Occipital lobe (tissue), 2 donors: ENCODE measurements around the gene PNPLA7. TPM values are rescaled to one million over a fixed set of nuclear protein-coding genes. Genes with fewer than 3 reads are reported as not detected.

Experiments used
- DNase-seq: peaks from one replicate; lab custom pipeline; 2025; lab: John Stamatoyannopoulos, UW
- total RNA-seq: library from RNA; depleted of rRNA; stranded (reverse); fragments of >200 nt; gene quantifications from one replicate; pipeline ENCODE4 v1.2.3, GENCODE V29; 2014

PNPLA7 gene
- total RNA-seq, 1 donor from 2014 or later, result 0.94 TPM

- no peak for DNase-seq
These were observed 52.1 kb downstream of the PNPLA7 start for GRCh38 chr9:137497921-137498719.

- no peak for DNase-seq
These were observed 53.4 kb downstream of the PNPLA7 start for GRCh38 chr9:137496601-137497375.

GRCh38 chr9:137494550-137495351 lies 55.5 kb downstream of the PNPLA7 start:
- DNase-seq, result no peak

- no peak for DNase-seq
These were observed 56.1 kb downstream of the PNPLA7 start for GRCh38 chr9:137494104-137494544.

- no peak for DNase-seq
These were observed 56.7 kb downstream of the PNPLA7 start for GRCh38 chr9:137493364-137494103.

GRCh38 chr9:137492464-137493363 lies 57.5 kb downstream of the PNPLA7 start:
- DNase-seq, result no peak

- DNase-seq, result no peak
These were observed 58.3 kb downstream of the PNPLA7 start for GRCh38 chr9:137491735-137492432.

GRCh38 chr9:137490532-137491186 lies 59.5 kb downstream of the PNPLA7 start:
- no peak for DNase-seq

GRCh38 chr9:137488906-137489305 lies 61.3 kb downstream of the PNPLA7 start:
- no peak for DNase-seq

- DNase-seq, result no peak
These were observed 61.9 kb downstream of the PNPLA7 start for GRCh38 chr9:137488327-137488653.

GRCh38 chr9:137487454-137488326 lies 62.5 kb downstream of the PNPLA7 start:
- no peak for DNase-seq

- DNase-seq, result no peak
These were observed 63.4 kb downstream of the PNPLA7 start for GRCh38 chr9:137486545-137487453.

- no peak for DNase-seq
These were observed 64.1 kb downstream of the PNPLA7 start for GRCh38 chr9:137486141-137486490.

GRCh38 chr9:137485343-137486140 lies 64.7 kb downstream of the PNPLA7 start:
- no peak for DNase-seq

GRCh38 chr9:137484551-137485315 lies 65.5 kb downstream of the PNPLA7 start:
- no peak for DNase-seq
